Natural killer cell (primary cell): Measurements from ENCODE around the gene MLXIP. TPM values are rescaled to one million over a fixed set of nuclear protein-coding genes. Genes with fewer than 3 reads are reported as not detected.

Source experiments
- ATAC-seq, 3 donors: fragments of 150-1000 bp in 2 of 3; fragments of 200-7000 bp in 1 of 3; cut with Tn5 transposase; 1 replicate in 1 of 3; 2 replicates in 2 of 3; pipeline ENCODE4 v1.10.0; 2021; ENCODE audit warnings: mild to moderate bottlenecking in 2 of 3, moderate library complexity in 2 of 3
- DNase-seq, 2 donors: peaks; one replicate each; pipeline versions ENCODE4 v3.0.0 to v3.0.0-alpha.2; 2013 to 2021; ENCODE audit warnings: mixed read lengths in 1 of 2
- H3K27ac ChIP-seq: one replicate; pipeline ENCODE4 v1.5.1; 2013; ENCODE audit warnings: mild to moderate bottlenecking, low read length
- H3K27me3 ChIP-seq: one replicate; pipeline ENCODE4 v1.6.1; 2013; ENCODE audit warnings: low read length; ENCODE audit not compliant: control insufficient read depth, insufficient read depth
- H3K36me3 ChIP-seq: one replicate; pipeline ENCODE4 v1.6.1; 2013; ENCODE audit warnings: low read length; ENCODE audit not compliant: control insufficient read depth, insufficient read depth
- H3K4me1 ChIP-seq: one replicate; pipeline ENCODE4 v1.6.1; 2013; ENCODE audit warnings: low read length; ENCODE audit not compliant: control insufficient read depth, insufficient read depth
- H3K4me3 ChIP-seq: one replicate; pipeline ENCODE4 v1.5.1; 2013; ENCODE audit warnings: low read length
- H3K9me3 ChIP-seq: one replicate; pipeline ENCODE4 v1.6.1; 2013; ENCODE audit warnings: low read length; ENCODE audit not compliant: control insufficient read depth, insufficient read depth
- H3K27ac Mint-ChIP-seq, 2 donors: one replicate each; pipeline ENCODE4 v1.8.0; 2022; ENCODE audit warnings: mild to moderate bottlenecking in 2 of 2, mixed read lengths in 2 of 2, moderate library complexity in 1 of 2
- H3K27me3 Mint-ChIP-seq, 2 donors: one replicate each; pipeline ENCODE4 v1.8.0; 2022; ENCODE audit warnings: low read depth in 2 of 2, mixed read lengths in 2 of 2
- H3K36me3 Mint-ChIP-seq: one replicate; pipeline ENCODE4 v1.8.0; 2022; ENCODE audit warnings: mixed read lengths
- H3K4me1 Mint-ChIP-seq, 2 donors: one replicate each; pipeline ENCODE4 v1.8.0; 2022; ENCODE audit warnings: mixed read lengths in 2 of 2
- H3K4me3 Mint-ChIP-seq: one replicate; pipeline ENCODE4 v1.8.0; 2022; ENCODE audit warnings: mild to moderate bottlenecking, moderate library complexity, mixed read lengths
- H3K9me3 Mint-ChIP-seq, 2 donors: one replicate each; pipeline ENCODE4 v1.8.0; 2022; ENCODE audit warnings: mixed read lengths in 2 of 2
- CTCF ChIP-seq: fragments of 200-600 bp; IDR thresholded peaks from one replicate; pipeline ENCODE4 v1.8.0; 2022; ENCODE audit warnings: antibody characterized with exemption
- WGBS: methylation state at CpG from one replicate; pipeline ENCODE4 v1.1.7; 2013; ENCODE audit warnings: missing lambda C conversion rate; ENCODE audit not compliant: insufficient coverage; 5-methylcytosine and 5-hydroxymethylcytosine counted together
- intact Hi-C: fragments of 100-400 bp; cut with micrococcal nuclease; formaldehyde crosslinking; loops from one replicate; pipeline ENCODE4 v1.14.2; 2022
- total RNA-seq, 4 donors: library from RNA; stranded (reverse); fragments of 120-200 nt in 1 of 4; gene quantifications; one replicate each; pipeline versions ENCODE4 v1.2.3 to v1.2.4, GENCODE V29; 2013 to 2022

Gene MLXIP
- total RNA-seq, 3 donors from 2014 or later (not counting 1 experiment from before 2014, with no cell fraction given): 83.8 to 92.4 (median 86.1) TPM

- peak overlapping the region in 1 of 2 donors; percentile 36 for H3K27ac Mint-ChIP-seq
- no peaks in the 10 kb centered on the region for H3K9me3 ChIP-seq
- peaks cover 0 to 6% of the 10 kb centered on the region in 2 donors for H3K4me1 Mint-ChIP-seq
- no peak for TF ChIP-seq CTCF
- H3K9me3 Mint-ChIP-seq: no peaks in the 10 kb centered on the region
- DNase-seq (no peak), ATAC-seq (no peak)
- intact Hi-C loops: loop anchor here (5.0 kb wide), 1 partner anchor 224 kb away; no protein-coding TSS in a partner anchor
- no peak overlapping the region for H3K27ac ChIP-seq
- H3K27me3 ChIP-seq: no peaks in the 10 kb centered on the region
- H3K4me3 ChIP-seq: no peak overlapping the region
- no peak overlapping the region for H3K4me3 Mint-ChIP-seq
- no peaks in the 10 kb centered on the region for H3K4me1 ChIP-seq
- 86% methylated on average over 28 of the region's 28 CpGs for WGBS
- no peaks in the 10 kb centered on the region for H3K27me3 Mint-ChIP-seq
- H3K36me3 Mint-ChIP-seq: no peaks in the 10 kb centered on the region
- H3K36me3 ChIP-seq: peaks cover 62% of the 10 kb centered on the region
These were observed 54.8 kb downstream of the MLXIP start for GRCh38 chr12:122133192-122133950.

- Histone ChIP-seq H3K36me3 (peaks cover 48% of the 10 kb centered on the region), H3K4me1 (no peaks in the 10 kb centered on the region), H3K4me3 (no peak overlapping the region), H3K27ac (no peak overlapping the region), H3K9me3 (no peaks in the 10 kb centered on the region), H3K27me3 (no peaks in the 10 kb centered on the region)
- H3K36me3 Mint-ChIP-seq: no peaks in the 10 kb centered on the region
- H3K4me1 Mint-ChIP-seq: peaks cover 0 to 6% of the 10 kb centered on the region in 2 donors
- H3K27ac Mint-ChIP-seq: peak overlapping the region in 1 of 2 donors; percentile 58
- intact Hi-C loops: no loop called here
- no peaks in the 10 kb centered on the region for H3K9me3 Mint-ChIP-seq
- TF ChIP-seq CTCF: no peak
- WGBS: 98% methylated on average over 18 of the region's 18 CpGs
- ATAC-seq (no peak), DNase-seq (no peak)
- no peaks in the 10 kb centered on the region for H3K27me3 Mint-ChIP-seq
- H3K4me3 Mint-ChIP-seq: no peak overlapping the region
These were observed 57.0 kb downstream of the MLXIP start for GRCh38 chr12:122135437-122136031.

- Histone ChIP-seq H3K27me3 (no peaks in the 10 kb centered on the region), H3K9me3 (no peaks in the 10 kb centered on the region), H3K4me1 (no peaks in the 10 kb centered on the region), H3K27ac (no peak overlapping the region), H3K36me3 (peaks cover 56% of the 10 kb centered on the region), H3K4me3 (no peak overlapping the region)
- no peak for DNase-seq
- intact Hi-C loops: no loop called here
- no peak overlapping the region for H3K4me3 Mint-ChIP-seq
- peaks cover 0 to 6% of the 10 kb centered on the region in 2 donors for H3K4me1 Mint-ChIP-seq
- H3K36me3 Mint-ChIP-seq: no peaks in the 10 kb centered on the region
- no peak for ATAC-seq
- no peaks in the 10 kb centered on the region for H3K9me3 Mint-ChIP-seq
- no peak overlapping the region for H3K27ac Mint-ChIP-seq
- no peak for TF ChIP-seq CTCF
- no peaks in the 10 kb centered on the region for H3K27me3 Mint-ChIP-seq
- WGBS: 96% methylated on average over 10 of the region's 10 CpGs
These were observed 58.7 kb downstream of the MLXIP start for GRCh38 chr12:122137229-122137628.
